Pericardium fibroblast (primary cell): ENCODE results near the gene HTR6. TPM values are rescaled to one million over a fixed set of nuclear protein-coding genes. Genes with fewer than 3 reads are reported as not detected.

Experiments used
- total RNA-seq: library from RNA; depleted of rRNA; stranded (reverse); fragments of >200 nt; gene quantifications from 2 replicates; pipeline ENCODE4 v1.2.3, GENCODE V29; 2015

The HTR6 gene
- total RNA-seq, result not detected in 2 replicates

GRCh38 chr1:19664453-19665185 lies at the start of gene HTR6:
HTR6 (plus strand) TSS chr1:19664875; CDS start chr1:19665754, 879 bp downstream.

GRCh38 chr1:19643602-19644394 lies 20.9 kb upstream of the HTR6 start, which contains the start of gene NBL1:
NBL1 (plus strand) TSS chr1:19644311; CDS start chr1:19655031, 10,720 bp downstream.

Other genes with a start within 250 kb of the HTR6 start
- 121 and 130 TPM in 2 replicates for gene CAPZB, start 179.3 kb upstream of the HTR6 start, total RNA-seq
- 103 and 185 TPM in 2 replicates for gene NBL1, start 20.6 kb upstream of the HTR6 start, total RNA-seq
- 8.8 and 15.0 TPM in 2 replicates for gene TMCO4, start 135.0 kb downstream of the HTR6 start, total RNA-seq
- not detected in 2 replicates for gene RNF186, start 150.4 kb downstream of the HTR6 start, total RNA-seq
- gene OTUD3, start 217.5 kb downstream of the HTR6 start, total RNA-seq, result 2.6 and 3.9 TPM in 2 replicates